ENCODE measurements around the gene AK4.

DNA sequence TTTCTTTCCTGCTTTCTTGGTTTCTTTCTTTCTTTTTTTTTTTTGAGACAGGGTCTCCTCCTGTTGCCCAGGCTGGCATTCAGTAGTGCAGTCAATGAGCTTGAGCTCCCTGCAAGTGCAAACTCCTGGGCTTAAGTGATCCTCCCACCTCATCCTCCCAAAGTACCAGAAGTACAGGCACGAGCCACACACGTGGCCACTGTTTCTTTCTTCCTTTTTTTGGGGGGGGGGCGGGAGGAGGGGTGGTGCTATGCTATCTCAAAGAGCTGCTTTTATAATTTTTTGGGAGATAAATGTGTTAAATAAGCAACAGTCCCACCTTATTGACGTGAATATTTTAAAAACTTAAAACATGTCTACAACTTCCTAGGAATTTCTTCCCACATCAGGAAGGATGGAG lies 42.2 kb downstream of the AK4 start:
- TF ChIP-seq, protein P1, sequence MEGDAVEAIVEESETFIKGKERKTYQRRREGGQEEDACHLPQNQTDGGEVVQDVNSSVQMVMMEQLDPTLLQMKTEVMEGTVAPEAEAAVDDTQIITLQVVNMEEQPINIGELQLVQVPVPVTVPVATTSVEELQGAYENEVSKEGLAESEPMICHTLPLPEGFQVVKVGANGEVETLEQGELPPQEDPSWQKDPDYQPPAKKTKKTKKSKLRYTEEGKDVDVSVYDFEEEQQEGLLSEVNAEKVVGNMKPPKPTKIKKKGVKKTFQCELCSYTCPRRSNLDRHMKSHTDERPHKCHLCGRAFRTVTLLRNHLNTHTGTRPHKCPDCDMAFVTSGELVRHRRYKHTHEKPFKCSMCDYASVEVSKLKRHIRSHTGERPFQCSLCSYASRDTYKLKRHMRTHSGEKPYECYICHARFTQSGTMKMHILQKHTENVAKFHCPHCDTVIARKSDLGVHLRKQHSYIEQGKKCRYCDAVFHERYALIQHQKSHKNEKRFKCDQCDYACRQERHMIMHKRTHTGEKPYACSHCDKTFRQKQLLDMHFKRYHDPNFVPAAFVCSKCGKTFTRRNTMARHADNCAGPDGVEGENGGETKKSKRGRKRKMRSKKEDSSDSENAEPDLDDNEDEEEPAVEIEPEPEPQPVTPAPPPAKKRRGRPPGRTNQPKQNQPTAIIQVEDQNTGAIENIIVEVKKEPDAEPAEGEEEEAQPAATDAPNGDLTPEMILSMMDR (conservative IDR thresholded peaks at IDR 0.05; ENCODE audit: low read depth, low read length) = no peak
- no peak for TF ChIP-seq EZH2 (IDR thresholded peaks at IDR 0.05; ENCODE audit: borderline replicate concordance, low read depth, low read length, poor library complexity, severe bottlenecking)
